Measurements from ENCODE around the gene STK10. TPM values are rescaled to one million over a fixed set of nuclear protein-coding genes. Genes with fewer than 3 reads are reported as not detected.

Gene STK10
- total and polyA plus RNA-seq, 2 of the 8 experiments (the other 6 are each of a cell fraction or from before 2014, with no cell fraction given) = 10.5 to 21.4 TPM

DNA sequence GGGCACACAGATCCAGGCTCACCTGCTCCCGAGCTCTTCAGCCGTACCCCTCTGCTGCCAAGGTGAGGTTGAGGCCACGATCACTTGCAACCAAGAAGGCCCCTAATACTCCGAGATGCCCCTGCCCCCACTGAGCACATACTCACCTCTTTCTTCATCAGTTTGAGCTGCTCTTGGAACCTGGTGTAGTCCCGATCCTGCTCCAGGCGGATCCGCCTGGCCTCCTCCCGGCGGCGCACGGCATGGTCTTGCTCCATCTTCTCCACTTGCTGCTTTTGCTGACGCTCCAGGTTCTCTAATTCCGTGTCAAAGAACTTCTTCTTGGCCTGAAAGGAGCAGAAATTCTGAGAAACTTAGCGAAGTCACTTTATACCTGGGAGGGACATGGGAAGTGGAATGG lies 105.8 kb downstream of the STK10 start:
- no peak overlapping the region for H2AK5ac ChIP-seq (ENCODE audit: low read depth, low read length)
- no peak overlapping the region for H4K91ac ChIP-seq (replicated peaks; ENCODE audit: insufficient read length, low read length)
- H3K4ac ChIP-seq (replicated peaks; ENCODE audit: insufficient read length, low read depth, low read length) = no peak overlapping the region
- H3K4me2 ChIP-seq (ENCODE audit: insufficient read depth in 1 of 2, low read depth in 2 of 2, low read length in 2 of 2) = no peak overlapping the region
- FAIRE-seq (no peak), DNase-seq (ENCODE audit: low read depth in 1 of 2, low spot score in 2 of 2) (no peak)
- no peak overlapping the region for H2BK5ac ChIP-seq (ENCODE audit: low read depth, low read length)
- H4K8ac ChIP-seq (ENCODE audit: extremely low read depth, insufficient read depth, low read length) = no peak overlapping the region
- no peak overlapping the region for H2BK120ac ChIP-seq (replicated peaks; ENCODE audit: low read depth, low read length)
- TF ChIP-seq CBX5 (IDR thresholded peaks at IDR 0.05; ENCODE audit: low read depth, low read length) = no peak
- no peak for TF ChIP-seq SAP30 (IDR thresholded peaks at IDR 0.05; ENCODE audit: insufficient read depth, insufficient replicate concordance, low read length)
- no peak for TF ChIP-seq EP300 (IDR thresholded peaks at IDR 0.05; ENCODE audit: borderline replicate concordance in 1 of 2, low read depth in 2 of 2, low read length in 2 of 2)
- no peak for TF ChIP-seq HDAC2 (IDR thresholded peaks at IDR 0.05; ENCODE audit: borderline replicate concordance in 1 of 2, low read depth in 2 of 2, low read length in 2 of 2)
- TF ChIP-seq CHD2 (IDR thresholded peaks at IDR 0.05; ENCODE audit: low read length) = no peak
- TF ChIP-seq SP4 (IDR thresholded peaks at IDR 0.05; ENCODE audit: low read length) = no peak
- TF ChIP-seq, protein P1, sequence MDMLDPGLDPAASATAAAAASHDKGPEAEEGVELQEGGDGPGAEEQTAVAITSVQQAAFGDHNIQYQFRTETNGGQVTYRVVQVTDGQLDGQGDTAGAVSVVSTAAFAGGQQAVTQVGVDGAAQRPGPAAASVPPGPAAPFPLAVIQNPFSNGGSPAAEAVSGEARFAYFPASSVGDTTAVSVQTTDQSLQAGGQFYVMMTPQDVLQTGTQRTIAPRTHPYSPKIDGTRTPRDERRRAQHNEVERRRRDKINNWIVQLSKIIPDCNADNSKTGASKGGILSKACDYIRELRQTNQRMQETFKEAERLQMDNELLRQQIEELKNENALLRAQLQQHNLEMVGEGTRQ (IDR thresholded peaks at IDR 0.05; ENCODE audit: low read length) = no peak
- CTCF ChIA-PET (ENCODE audit: partially characterized antibody) = interaction anchor here (0.9 to 2.9 kb wide), 5 partner anchors 9 to 42 kb away, joined by 3 to 13 read pairs (median 4); no protein-coding TSS in a partner anchor
- no peaks in the 10 kb centered on the region for H3K9me3 ChIP-seq (ENCODE audit: insufficient read depth in 2 of 2, low read depth in 1 of 2, low read length in 1 of 2)
- H3K23me2 ChIP-seq (ENCODE audit: low read depth, low read length) = no peaks in the 10 kb centered on the region
- no peak overlapping the region for H3K18ac ChIP-seq (ENCODE audit: extremely low read depth, low read length)
- H3K79me1 ChIP-seq (ENCODE audit: low read depth, low read length) = no peaks in the 10 kb centered on the region
- no peaks in the 10 kb centered on the region for H4K20me1 ChIP-seq (replicated peaks in 1 of 2; ENCODE audit: control insufficient read depth in 1 of 2, insufficient read depth in 2 of 2, low read length in 2 of 2)
- no peak overlapping the region for H2BK12ac ChIP-seq (ENCODE audit: low read depth, low read length)
- H3K14ac ChIP-seq (ENCODE audit: insufficient read length) = no peak overlapping the region
- H3K56ac ChIP-seq (replicated peaks; ENCODE audit: insufficient read length, low read depth, low read length) = no peak overlapping the region
- H3K4me3 ChIP-seq (ENCODE audit: extremely low read depth in 1 of 4, insufficient read depth in 2 of 4, low read depth in 3 of 4, low read length in 4 of 4) = no peak overlapping the region
- H3K9ac ChIP-seq (replicated peaks in 1 of 4; ENCODE audit: extremely low read depth in 1 of 4, low read depth in 3 of 4, low read length in 3 of 4) = no peak overlapping the region
- WGBS, 2 experiments (ENCODE audit: extremely low coverage in 1 of 2, insufficient coverage in 1 of 2, insufficient read length in 1 of 2, insufficient replicate concordance in 2 of 2, low coverage in 1 of 2, low lambda C conversion rate in 2 of 2, missing lambda C conversion rate in 1 of 2) = 94% methylated on average over 12 of the region's 14 CpGs; no CpG with 5 or more reads in 1 of the 2 experiments
- H3K23ac ChIP-seq (ENCODE audit: insufficient read length) = no peak overlapping the region
- H3K27me3 ChIP-seq (replicated peaks in 1 of 4; ENCODE audit: control insufficient read depth in 3 of 4, extremely low read depth in 1 of 4, insufficient read depth in 3 of 4, low read length in 3 of 4) = no peaks in the 10 kb centered on the region
- H3K27ac ChIP-seq (ENCODE audit: low read depth, low read length) = no peak overlapping the region
- no peaks in the 10 kb centered on the region for H3K79me2 ChIP-seq (ENCODE audit: control insufficient read depth in 1 of 2, insufficient read depth in 2 of 2, low read length in 2 of 2)
- POLR2A ChIA-PET (ENCODE audit: partially characterized antibody) = interaction anchor here (1.5 kb wide), 1 partner anchor 15 kb away, joined by 3 read pairs; no protein-coding TSS in a partner anchor
- H4K5ac ChIP-seq (ENCODE audit: insufficient read length, low read depth, low read length) = no peak overlapping the region
- H2BK15ac ChIP-seq (ENCODE audit: low read length) = no peak overlapping the region
- peaks cover 0 to 2% (median 0%) of the 10 kb centered on the region in 4 experiments; a peak in 1 of 8 replicates for H3K36me3 ChIP-seq (ENCODE audit: control insufficient read depth in 2 of 4, insufficient read depth in 4 of 4, low read length in 3 of 4)
- H2AFZ ChIP-seq (ENCODE audit: low read length) = no peak overlapping the region
- peaks cover 0 to 5% (median 0%) of the 10 kb centered on the region in 4 experiments; a peak in 1 of 7 replicates for H3K4me1 ChIP-seq (replicated peaks in 1 of 4; ENCODE audit: control insufficient read depth in 3 of 4, insufficient read depth in 4 of 4, low read length in 3 of 4)
- no peak overlapping the region for H2BK20ac ChIP-seq (ENCODE audit: low read length)

Measured in H1 (cell line).